ENCODE measurements around the gene APOBEC3B. TPM values are rescaled to one million over a fixed set of nuclear protein-coding genes. Genes with fewer than 3 reads are reported as not detected.

The APOBEC3B gene
- total RNA-seq, 1 donor from 2014 or later = not detected

DNA sequence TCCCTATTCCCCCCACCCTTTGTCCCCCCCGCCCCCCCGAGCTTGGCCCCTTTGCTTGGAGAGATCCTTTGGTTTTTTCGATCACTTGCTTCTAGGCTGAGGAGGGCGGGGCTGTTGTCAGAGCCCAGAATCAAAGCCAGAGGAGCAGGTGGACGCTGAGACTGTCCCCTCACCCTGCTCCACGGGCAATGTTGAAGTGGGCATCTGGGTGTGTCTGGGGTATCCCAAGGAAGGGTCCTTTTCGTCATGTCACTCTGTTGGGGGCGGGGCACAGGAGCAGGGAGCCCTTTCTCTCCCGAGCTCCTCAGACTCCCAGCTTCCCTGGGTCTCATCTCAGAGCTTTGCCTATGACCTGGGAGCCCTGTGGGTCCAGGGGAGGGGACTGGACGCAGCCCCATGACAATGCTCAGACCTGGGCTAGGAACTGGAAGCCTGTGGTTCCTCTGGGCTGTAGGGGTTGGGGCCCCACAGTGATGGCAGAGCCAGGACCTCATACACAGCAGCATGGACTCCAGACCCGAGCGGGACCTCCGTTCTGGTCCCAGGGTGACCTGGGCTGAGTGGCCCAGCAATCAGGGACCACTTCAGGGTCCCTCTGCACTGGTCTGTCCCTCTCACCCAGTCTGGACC is 27.6 kb upstream of the APOBEC3B start:
- H3K4me1 ChIP-seq = no peaks in the 10 kb centered on the region
- no peak for DNase-seq (ENCODE audit: low spot score)
- H3K4me1 Mint-ChIP-seq = peaks cover 2% of the 10 kb centered on the region
- H3K79me2 ChIP-seq (ENCODE audit: low read depth) = no peaks in the 10 kb centered on the region
- H3K9me3 Mint-ChIP-seq = no peaks in the 10 kb centered on the region
- H3K9ac ChIP-seq = no peak overlapping the region
- H3K4me3 Mint-ChIP-seq = no peak overlapping the region
- no peaks in the 10 kb centered on the region for H3K27me3 ChIP-seq
- H3F3A ChIP-seq (ENCODE audit: low read depth) = no peaks in the 10 kb centered on the region
- no peaks in the 10 kb centered on the region for H4K20me1 ChIP-seq (ENCODE audit: low read depth)
- no peak overlapping the region for H2AFZ ChIP-seq (replicated peaks)
- no peak overlapping the region for H3K4me2 ChIP-seq
- TF ChIP-seq EZH2phosphoT487 (IDR thresholded peaks at IDR 0.05) (no peak), EZH2 (IDR thresholded peaks at IDR 0.05) (no peak)
- TF ChIP-seq, protein P1, sequence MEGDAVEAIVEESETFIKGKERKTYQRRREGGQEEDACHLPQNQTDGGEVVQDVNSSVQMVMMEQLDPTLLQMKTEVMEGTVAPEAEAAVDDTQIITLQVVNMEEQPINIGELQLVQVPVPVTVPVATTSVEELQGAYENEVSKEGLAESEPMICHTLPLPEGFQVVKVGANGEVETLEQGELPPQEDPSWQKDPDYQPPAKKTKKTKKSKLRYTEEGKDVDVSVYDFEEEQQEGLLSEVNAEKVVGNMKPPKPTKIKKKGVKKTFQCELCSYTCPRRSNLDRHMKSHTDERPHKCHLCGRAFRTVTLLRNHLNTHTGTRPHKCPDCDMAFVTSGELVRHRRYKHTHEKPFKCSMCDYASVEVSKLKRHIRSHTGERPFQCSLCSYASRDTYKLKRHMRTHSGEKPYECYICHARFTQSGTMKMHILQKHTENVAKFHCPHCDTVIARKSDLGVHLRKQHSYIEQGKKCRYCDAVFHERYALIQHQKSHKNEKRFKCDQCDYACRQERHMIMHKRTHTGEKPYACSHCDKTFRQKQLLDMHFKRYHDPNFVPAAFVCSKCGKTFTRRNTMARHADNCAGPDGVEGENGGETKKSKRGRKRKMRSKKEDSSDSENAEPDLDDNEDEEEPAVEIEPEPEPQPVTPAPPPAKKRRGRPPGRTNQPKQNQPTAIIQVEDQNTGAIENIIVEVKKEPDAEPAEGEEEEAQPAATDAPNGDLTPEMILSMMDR (IDR thresholded peaks at IDR 0.05) = no peak
- H3K36me3 Mint-ChIP-seq = no peaks in the 10 kb centered on the region
- no peak overlapping the region for H3K27ac Mint-ChIP-seq
- peaks cover 14% of the 10 kb centered on the region for H3K27me3 Mint-ChIP-seq (ENCODE audit: insufficient read depth, low read depth)
- H3K36me3 ChIP-seq = no peaks in the 10 kb centered on the region
- no peak overlapping the region for H3K4me3 ChIP-seq
- H3K9me3 ChIP-seq (ENCODE audit: low read depth) = no peaks in the 10 kb centered on the region
- H3K27ac ChIP-seq = no peak overlapping the region

DNA sequence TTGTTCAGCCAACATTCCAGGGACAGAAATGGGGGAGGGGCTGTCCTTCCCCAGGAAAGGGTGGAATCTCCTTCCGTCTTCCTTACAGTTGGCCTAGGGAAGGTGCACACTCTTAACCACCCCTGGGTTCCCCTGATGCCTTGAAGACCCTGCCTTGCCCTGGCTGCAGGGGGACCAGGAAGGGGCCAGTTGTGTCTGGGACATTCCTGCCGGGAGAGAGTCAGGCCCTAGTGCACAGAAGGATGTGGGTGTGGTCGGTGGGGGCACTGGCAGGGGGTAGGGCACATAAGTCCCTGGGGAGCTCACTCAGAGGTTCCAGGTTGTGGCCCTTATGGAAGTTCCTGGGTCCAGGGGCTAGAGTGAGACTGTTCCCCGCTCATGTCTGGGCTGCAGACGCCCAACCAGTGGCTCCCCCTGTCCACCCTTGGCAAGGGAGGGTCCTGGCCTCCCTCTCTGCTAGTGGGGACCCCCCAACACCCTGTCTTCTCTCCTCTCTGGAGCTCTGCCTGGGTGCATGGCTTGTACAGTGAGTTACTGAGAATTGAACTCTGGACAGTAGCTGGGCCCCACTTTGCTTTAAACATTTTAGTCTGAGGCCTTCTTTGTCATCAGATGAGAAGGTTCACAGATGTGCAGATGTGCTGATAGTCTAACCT is 26.8 kb upstream of the APOBEC3B start:
- no peaks in the 10 kb centered on the region for H3K9me3 Mint-ChIP-seq

DNA sequence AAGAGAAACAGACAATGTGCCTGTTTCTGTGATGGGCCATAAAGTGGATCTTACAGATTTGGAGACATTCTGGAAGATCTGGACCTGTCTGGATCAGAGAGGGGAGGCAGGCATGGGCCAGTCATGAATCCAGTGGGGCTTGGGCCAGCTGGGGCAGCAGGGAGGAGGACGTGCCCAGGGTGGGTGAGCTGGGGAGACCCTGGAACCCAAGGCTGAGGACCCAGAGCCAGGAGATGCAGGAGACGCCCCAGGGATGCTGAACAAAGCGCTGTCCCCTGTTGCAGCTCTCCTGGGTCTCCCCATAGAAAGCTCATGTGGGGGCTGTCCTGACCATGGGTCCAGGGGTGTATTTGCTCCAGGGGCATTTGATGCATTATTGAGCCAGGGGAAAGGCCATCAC is 26.2 kb upstream of the APOBEC3B start:
- no peak for DNase-seq (ENCODE audit: low spot score)
- Histone ChIP-seq H3K79me2 (ENCODE audit: low read depth) (no peaks in the 10 kb centered on the region), H3K36me3 (no peaks in the 10 kb centered on the region), H3K4me1 (no peaks in the 10 kb centered on the region), H4K20me1 (ENCODE audit: low read depth) (no peaks in the 10 kb centered on the region), H3K27ac (no peak overlapping the region), H3K9ac (no peak overlapping the region), H2AFZ (replicated peaks) (no peak overlapping the region), H3K27me3 (no peaks in the 10 kb centered on the region), H3K4me3 (no peak overlapping the region), H3K9me3 (ENCODE audit: low read depth) (no peaks in the 10 kb centered on the region), H3K4me2 (no peak overlapping the region), H3F3A (ENCODE audit: low read depth) (no peaks in the 10 kb centered on the region)
- H3K27me3 Mint-ChIP-seq (ENCODE audit: insufficient read depth, low read depth) = peaks cover 12% of the 10 kb centered on the region
- TF ChIP-seq EZH2phosphoT487 (IDR thresholded peaks at IDR 0.05) (no peak), EZH2 (IDR thresholded peaks at IDR 0.05) (no peak)
- TF ChIP-seq, protein P1 (IDR thresholded peaks at IDR 0.05) = no peak
- H3K4me3 Mint-ChIP-seq = no peak overlapping the region
- H3K36me3 Mint-ChIP-seq = no peaks in the 10 kb centered on the region
- H3K9me3 Mint-ChIP-seq = no peaks in the 10 kb centered on the region
- peaks cover 2% of the 10 kb centered on the region for H3K4me1 Mint-ChIP-seq
- H3K27ac Mint-ChIP-seq = no peak overlapping the region

More for the DNA sequence above, 26.8 kb upstream of the APOBEC3B start:
- no peak overlapping the region for H3K27ac ChIP-seq
- peaks cover 12% of the 10 kb centered on the region for H3K27me3 Mint-ChIP-seq (ENCODE audit: insufficient read depth, low read depth)
- no peaks in the 10 kb centered on the region for H3K36me3 Mint-ChIP-seq
- DNase-seq (ENCODE audit: low spot score) = no peak
- H2AFZ ChIP-seq (replicated peaks) = no peak overlapping the region
- TF ChIP-seq EZH2phosphoT487 (IDR thresholded peaks at IDR 0.05) = no peak
- TF ChIP-seq, protein P1 (IDR thresholded peaks at IDR 0.05) = no peak
- no peak for TF ChIP-seq EZH2 (IDR thresholded peaks at IDR 0.05)
- no peak overlapping the region for H3K4me3 ChIP-seq
- no peaks in the 10 kb centered on the region for H3K4me1 ChIP-seq
- no peaks in the 10 kb centered on the region for H4K20me1 ChIP-seq (ENCODE audit: low read depth)
- no peaks in the 10 kb centered on the region for H3K36me3 ChIP-seq
- no peak overlapping the region for H3K9ac ChIP-seq
- no peaks in the 10 kb centered on the region for H3K27me3 ChIP-seq
- H3K4me2 ChIP-seq = no peak overlapping the region
- H3K9me3 ChIP-seq (ENCODE audit: low read depth) = no peaks in the 10 kb centered on the region
- H3K4me1 Mint-ChIP-seq = peaks cover 2% of the 10 kb centered on the region
- H3F3A ChIP-seq (ENCODE audit: low read depth) = no peaks in the 10 kb centered on the region
- no peak overlapping the region for H3K4me3 Mint-ChIP-seq
- peak overlapping the region; percentile 83 for H3K27ac Mint-ChIP-seq
- no peaks in the 10 kb centered on the region for H3K79me2 ChIP-seq (ENCODE audit: low read depth)
